Endothelial cell of umbilical vein (primary cell): ENCODE measurements around the gene TLNRD1.

ENCODE experiments used
- EZH2 ChIP-seq: IDR thresholded peaks from 2 replicates; pipeline ENCODE4 v1.6.1; 2012; ENCODE audit warnings: borderline replicate concordance, low read depth, mild to moderate bottlenecking, moderate library complexity, low read length, inconsistent platforms; ENCODE audit not compliant: severe bottlenecking
- JUN ChIP-seq: IDR thresholded peaks from 2 replicates; pipeline ENCODE4 v1.6.1; 2011; ENCODE audit warnings: borderline replicate concordance, low read depth; ENCODE audit not compliant: insufficient read length, insufficient read depth
- MYC ChIP-seq: IDR thresholded peaks from one replicate; pipeline ENCODE4 v1.6.1; 2011; ENCODE audit warnings: mild to moderate bottlenecking, low read depth, low read length
- TF ChIP-seq, protein P1 (sequence below): IDR thresholded peaks from 2 replicates; pipeline ENCODE4 v1.6.1; 2011; ENCODE audit not compliant: insufficient read depth, insufficient read length
- TF ChIP-seq, protein P2 (sequence below), 2 donors: IDR thresholded peaks; 1 replicate in 1 of 2; 2 replicates in 1 of 2; pipeline ENCODE4 v1.5.1; 2011; ENCODE audit warnings: low read length in 2 of 2, mild to moderate bottlenecking in 2 of 2, moderate library complexity in 2 of 2, control low read depth in 1 of 2, inconsistent platforms in 1 of 2, low read depth in 1 of 2; ENCODE audit not compliant: insufficient read depth in 1 of 2; ENCODE audit errors: extremely low read depth in 1 of 2

DNA sequence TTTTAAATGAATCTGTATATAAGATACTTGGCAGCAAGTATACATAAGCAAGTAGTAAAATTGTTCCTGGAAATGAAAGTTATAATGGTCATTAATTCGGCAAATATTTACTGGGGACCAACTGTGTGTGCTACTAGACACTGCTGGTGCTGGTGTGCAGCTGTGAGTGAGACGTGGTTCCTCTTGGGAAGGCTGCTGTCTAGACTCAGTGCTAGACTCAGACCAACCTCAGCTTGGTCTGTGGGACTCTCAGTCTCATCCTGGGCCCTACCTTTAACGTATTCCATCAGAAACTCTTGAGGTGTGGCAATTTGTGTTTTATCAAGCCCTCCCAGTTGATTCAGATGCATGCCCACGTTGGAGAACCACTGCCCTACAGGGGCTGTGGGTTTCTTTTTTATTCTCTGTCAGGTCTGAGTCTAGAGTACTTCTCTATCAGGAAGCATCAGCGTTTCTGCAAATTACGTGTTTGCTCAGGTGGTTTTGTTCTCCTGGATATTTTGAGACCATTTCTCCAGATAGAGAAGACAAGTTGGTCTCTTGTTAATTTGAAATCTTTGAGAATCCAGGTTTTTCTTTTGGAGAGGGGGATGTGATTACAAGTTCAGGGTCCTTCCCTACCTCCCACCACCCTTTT is 6.8 kb downstream of the TLNRD1 start:
- TF ChIP-seq, protein P1, sequence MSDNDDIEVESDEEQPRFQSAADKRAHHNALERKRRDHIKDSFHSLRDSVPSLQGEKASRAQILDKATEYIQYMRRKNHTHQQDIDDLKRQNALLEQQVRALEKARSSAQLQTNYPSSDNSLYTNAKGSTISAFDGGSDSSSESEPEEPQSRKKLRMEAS = no peak
- TF ChIP-seq, protein P2, sequence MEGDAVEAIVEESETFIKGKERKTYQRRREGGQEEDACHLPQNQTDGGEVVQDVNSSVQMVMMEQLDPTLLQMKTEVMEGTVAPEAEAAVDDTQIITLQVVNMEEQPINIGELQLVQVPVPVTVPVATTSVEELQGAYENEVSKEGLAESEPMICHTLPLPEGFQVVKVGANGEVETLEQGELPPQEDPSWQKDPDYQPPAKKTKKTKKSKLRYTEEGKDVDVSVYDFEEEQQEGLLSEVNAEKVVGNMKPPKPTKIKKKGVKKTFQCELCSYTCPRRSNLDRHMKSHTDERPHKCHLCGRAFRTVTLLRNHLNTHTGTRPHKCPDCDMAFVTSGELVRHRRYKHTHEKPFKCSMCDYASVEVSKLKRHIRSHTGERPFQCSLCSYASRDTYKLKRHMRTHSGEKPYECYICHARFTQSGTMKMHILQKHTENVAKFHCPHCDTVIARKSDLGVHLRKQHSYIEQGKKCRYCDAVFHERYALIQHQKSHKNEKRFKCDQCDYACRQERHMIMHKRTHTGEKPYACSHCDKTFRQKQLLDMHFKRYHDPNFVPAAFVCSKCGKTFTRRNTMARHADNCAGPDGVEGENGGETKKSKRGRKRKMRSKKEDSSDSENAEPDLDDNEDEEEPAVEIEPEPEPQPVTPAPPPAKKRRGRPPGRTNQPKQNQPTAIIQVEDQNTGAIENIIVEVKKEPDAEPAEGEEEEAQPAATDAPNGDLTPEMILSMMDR (IDR thresholded peaks at IDR 0.05; ENCODE audit: extremely low read depth in 1 of 2, insufficient read depth in 1 of 2, low read depth in 1 of 2, low read length in 2 of 2) = no peak
- TF ChIP-seq JUN (no peak), EZH2 (no peak), MYC (no peak)
